CD14-positive monocyte (primary cell): Measurements from ENCODE around the gene STX1A. TPM values are rescaled to one million over a fixed set of nuclear protein-coding genes. Genes with fewer than 3 reads are reported as not detected.

Experiments used
- DNase-seq, 3 donors: peaks; one replicate each; pipeline ENCODE4 v3.0.0-alpha.2; 2011 to 2022
- H2AFZ ChIP-seq: 2 replicates; pipeline ENCODE4 v1.6.0; 2012; ENCODE audit warnings: mild to moderate bottlenecking, low read depth, low read length, inconsistent platforms; ENCODE audit not compliant: insufficient read depth, poor library complexity, severe bottlenecking
- H3K27ac ChIP-seq, 2 donors: 1 replicate in 1 of 2; 2 replicates in 1 of 2; pipeline ENCODE4 v1.5.1; 2012 to 2013; ENCODE audit warnings: low read length in 2 of 2, control low read depth in 1 of 2, inconsistent platforms in 1 of 2, low read depth in 1 of 2, mild to moderate bottlenecking in 1 of 2
- H3K27me3 ChIP-seq, 2 donors: one replicate each; pipeline versions ENCODE4 v1.6.0 to v1.6.1; 2011 to 2013; ENCODE audit warnings: low read length in 2 of 2; ENCODE audit not compliant: control insufficient read depth in 2 of 2, insufficient read depth in 2 of 2
- H3K36me3 ChIP-seq, 2 donors: replicated peaks in 1 of 2; 1 replicate in 1 of 2; 2 replicates in 1 of 2; pipeline versions ENCODE4 v1.5.1 to v1.6.1; 2012 to 2013; ENCODE audit warnings: low read length in 2 of 2, control low read depth in 1 of 2, inconsistent platforms in 1 of 2, mild to moderate bottlenecking in 1 of 2; ENCODE audit not compliant: insufficient read depth in 2 of 2, control insufficient read depth in 1 of 2
- H3K4me1 ChIP-seq, 2 donors: 1 replicate in 1 of 2; 2 replicates in 1 of 2; pipeline versions ENCODE4 v1.5.1 to v1.6.1; 2012 to 2013; ENCODE audit warnings: low read length in 2 of 2, control low read depth in 1 of 2, inconsistent platforms in 1 of 2, mild to moderate bottlenecking in 1 of 2, moderate library complexity in 1 of 2; ENCODE audit not compliant: insufficient read depth in 2 of 2, control insufficient read depth in 1 of 2
- H3K4me2 ChIP-seq: replicated peaks from 2 replicates; pipeline ENCODE3; 2012; ENCODE audit warnings: low read length, moderate library complexity, mild to moderate bottlenecking; ENCODE audit not compliant: poor library complexity, severe bottlenecking; ENCODE audit errors: extremely low read depth
- H3K4me3 ChIP-seq, 3 experiments: fragments of 200-600 bp in 1 of 3; sonication (generic) in 1 of 3; replicated peaks in 1 of 3; 1 replicate in 2 of 3; 2 replicates in 1 of 3; pipeline ENCODE4 v1.5.1; 2011 to 2013; ENCODE audit warnings: low read length in 3 of 3, mild to moderate bottlenecking in 3 of 3, control low read depth in 2 of 3, low read depth in 2 of 3, inconsistent platforms in 1 of 3, moderate library complexity in 1 of 3
- H3K79me2 ChIP-seq: 2 replicates; pipeline ENCODE4 v1.6.0; 2012; ENCODE audit warnings: mild to moderate bottlenecking, control low read depth, inconsistent platforms, low read length, moderate library complexity; ENCODE audit not compliant: insufficient read depth
- H3K9ac ChIP-seq: 2 replicates; pipeline ENCODE4 v1.6.0; 2017; ENCODE audit warnings: low read length, mild to moderate bottlenecking; ENCODE audit not compliant: insufficient read depth, poor library complexity, severe bottlenecking
- H3K9me3 ChIP-seq, 2 donors: replicated peaks in 1 of 2; 1 replicate in 1 of 2; 2 replicates in 1 of 2; pipeline versions ENCODE4 v1.5.1 to v1.6.1; 2012 to 2013; ENCODE audit warnings: low read length in 2 of 2, control low read depth in 1 of 2; ENCODE audit not compliant: control insufficient read depth in 1 of 2, insufficient read depth in 1 of 2
- H4K20me1 ChIP-seq: 2 replicates; pipeline ENCODE4 v1.6.0; 2012; ENCODE audit warnings: mild to moderate bottlenecking, low read length, control low read depth, moderate library complexity; ENCODE audit not compliant: insufficient read depth
- H3K27ac Mint-ChIP-seq, 7 donors: one replicate each; pipeline ENCODE4 v1.8.0; 2020; ENCODE audit warnings: mild to moderate bottlenecking in 7 of 7, mixed read lengths in 7 of 7, moderate library complexity in 6 of 7, inconsistent platforms in 2 of 7
- H3K27me3 Mint-ChIP-seq, 3 donors: one replicate each; pipeline ENCODE4 v1.8.0; 2021 to 2022; ENCODE audit warnings: low read depth in 3 of 3, mild to moderate bottlenecking in 3 of 3, mixed read lengths in 3 of 3, moderate library complexity in 3 of 3, inconsistent platforms in 1 of 3
- H3K36me3 Mint-ChIP-seq, 2 donors: one replicate each; pipeline ENCODE4 v1.8.0; 2020; ENCODE audit warnings: mixed read lengths in 2 of 2, inconsistent platforms in 1 of 2, mild to moderate bottlenecking in 1 of 2
- H3K4me1 Mint-ChIP-seq: one replicate; pipeline ENCODE4 v1.8.0; 2020; ENCODE audit warnings: mild to moderate bottlenecking, mixed read lengths
- H3K4me3 Mint-ChIP-seq, 2 donors: one replicate each; pipeline ENCODE4 v1.8.0; 2020; ENCODE audit warnings: mild to moderate bottlenecking in 2 of 2, mixed read lengths in 2 of 2, moderate library complexity in 1 of 2
- H3K9me3 Mint-ChIP-seq, 7 donors: one replicate each; pipeline ENCODE4 v1.8.0; 2020 to 2022; ENCODE audit warnings: mixed read lengths in 7 of 7, mild to moderate bottlenecking in 6 of 7, moderate library complexity in 6 of 7, inconsistent platforms in 2 of 7
- WGBS: methylation state at CpG from one replicate; pipeline ENCODE4 v1.1.5; 2013; ENCODE audit warnings: missing lambda C conversion rate; ENCODE audit not compliant: insufficient coverage; 5-methylcytosine and 5-hydroxymethylcytosine counted together
- intact Hi-C, 2 donors: fragments of 100-400 bp; cut with micrococcal nuclease; formaldehyde crosslinking; loops; one replicate each; pipeline versions ENCODE4 v1.15.0 to v1.15.1; 2023
- polyA plus RNA-seq, 3 donors: library from polyadenylated mRNA; depleted of rRNA in 1 of 3; unstranded in 2 of 3; stranded (reverse) in 1 of 3; fragments of 300-500 nt in 2 of 3; fragments of >200 nt in 1 of 3; fragmentation: Illumina TruSeq in 2 of 3; gene quantifications; 1 replicate in 2 of 3; 2 replicates in 1 of 3; pipeline ENCODE4 v1.2.3, GENCODE V29; 2012 to 2021
- TF ChIP-seq, protein P1 (sequence below): fragments of 200-600 bp; IDR thresholded peaks from one replicate; pipeline ENCODE4 v1.8.0; 2022; ENCODE audit warnings: antibody characterized with exemption, mild to moderate bottlenecking

Gene STX1A
- polyA plus RNA-seq, 3 donors = 0.27 to 2.7 (median 0.37) TPM

DNA sequence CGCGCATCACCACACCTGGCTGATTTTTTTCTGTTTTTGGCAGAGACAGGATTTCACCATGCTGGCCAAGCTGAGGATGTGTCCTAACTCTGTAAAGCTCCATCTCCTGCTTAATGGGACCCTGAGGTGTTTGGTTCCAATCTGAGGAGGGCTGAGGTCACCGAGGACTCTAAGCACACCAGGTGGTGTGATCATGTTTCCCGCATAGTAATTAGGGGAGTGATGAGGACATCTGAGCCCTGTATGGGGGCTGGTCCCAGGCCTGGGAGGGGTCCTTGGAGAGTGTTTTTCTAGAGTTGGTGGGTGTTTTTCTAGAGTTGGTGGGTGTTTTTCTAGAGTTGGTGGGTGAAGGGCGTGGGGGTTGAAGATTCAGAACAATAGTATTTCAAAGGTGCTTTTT is 22.1 kb upstream of the STX1A start:
- H3K4me1 Mint-ChIP-seq = peaks cover 12% of the 10 kb centered on the region
- Histone ChIP-seq H3K36me3 (peaks cover 7 to 9% of the 10 kb centered on the region in 2 donors), H4K20me1 (peaks cover 12% of the 10 kb centered on the region), H3K4me3 (no peak overlapping the region), H3K4me2 (no peak overlapping the region), H3K9me3 (no peaks in the 10 kb centered on the region), H3K9ac (no peak overlapping the region), H3K27ac (no peak overlapping the region), H3K27me3 (peaks cover 0 to 12% of the 10 kb centered on the region in 2 donors), H3K79me2 (peaks cover 5% of the 10 kb centered on the region), H2AFZ (no peak overlapping the region), H3K4me1 (peaks cover 15 to 23% of the 10 kb centered on the region in 2 donors)
- DNase-seq = no peak
- peaks cover 17 to 35% (median 27%) of the 10 kb centered on the region in 3 donors for H3K27me3 Mint-ChIP-seq
- TF ChIP-seq, protein P1, sequence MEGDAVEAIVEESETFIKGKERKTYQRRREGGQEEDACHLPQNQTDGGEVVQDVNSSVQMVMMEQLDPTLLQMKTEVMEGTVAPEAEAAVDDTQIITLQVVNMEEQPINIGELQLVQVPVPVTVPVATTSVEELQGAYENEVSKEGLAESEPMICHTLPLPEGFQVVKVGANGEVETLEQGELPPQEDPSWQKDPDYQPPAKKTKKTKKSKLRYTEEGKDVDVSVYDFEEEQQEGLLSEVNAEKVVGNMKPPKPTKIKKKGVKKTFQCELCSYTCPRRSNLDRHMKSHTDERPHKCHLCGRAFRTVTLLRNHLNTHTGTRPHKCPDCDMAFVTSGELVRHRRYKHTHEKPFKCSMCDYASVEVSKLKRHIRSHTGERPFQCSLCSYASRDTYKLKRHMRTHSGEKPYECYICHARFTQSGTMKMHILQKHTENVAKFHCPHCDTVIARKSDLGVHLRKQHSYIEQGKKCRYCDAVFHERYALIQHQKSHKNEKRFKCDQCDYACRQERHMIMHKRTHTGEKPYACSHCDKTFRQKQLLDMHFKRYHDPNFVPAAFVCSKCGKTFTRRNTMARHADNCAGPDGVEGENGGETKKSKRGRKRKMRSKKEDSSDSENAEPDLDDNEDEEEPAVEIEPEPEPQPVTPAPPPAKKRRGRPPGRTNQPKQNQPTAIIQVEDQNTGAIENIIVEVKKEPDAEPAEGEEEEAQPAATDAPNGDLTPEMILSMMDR = no peak
- peaks cover 8 to 11% of the 10 kb centered on the region in 2 donors for H3K36me3 Mint-ChIP-seq
- H3K27ac Mint-ChIP-seq = peak overlapping the region in 1 of 7 donors; percentile 58
- H3K4me3 Mint-ChIP-seq = peak overlapping the region in 1 of 2 donors; percentile 60
- intact Hi-C loops = no loop called here
- 83% methylated on average over 2 of the region's 5 CpGs for WGBS
- H3K9me3 Mint-ChIP-seq = no peaks in the 10 kb centered on the region

DNA sequence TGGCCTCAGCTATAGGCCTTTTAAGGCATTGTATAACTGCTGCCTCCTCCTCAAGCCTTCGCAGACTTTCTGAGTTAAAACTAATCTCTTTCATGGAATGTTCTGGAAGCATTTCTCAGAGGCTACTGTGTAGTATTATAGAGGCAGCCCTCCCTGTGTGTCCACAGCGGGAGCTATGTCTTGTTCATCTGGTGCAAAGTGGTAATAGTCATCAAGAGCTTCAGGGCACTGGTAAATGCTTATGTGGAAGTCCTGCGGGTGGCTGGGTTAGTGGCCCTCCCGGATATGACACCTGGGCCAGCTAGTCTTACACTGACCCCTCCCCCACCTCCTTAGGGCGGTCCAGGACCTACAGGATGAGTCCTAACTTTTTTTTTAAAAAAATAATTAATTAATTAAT is 21.3 kb upstream of the STX1A start:
- no peaks in the 10 kb centered on the region for H3K9me3 ChIP-seq
- whole genome bisulfite sequencing = no CpG with 5 or more reads among the region's 5 CpGs
- no peak overlapping the region for H3K9ac ChIP-seq
- no peak for DNase-seq
- TF ChIP-seq, protein P1 = no peak
- peaks cover 0 to 12% of the 10 kb centered on the region in 2 donors for H3K27me3 ChIP-seq
- intact Hi-C loops = no loop called here
- no peak overlapping the region for H3K4me2 ChIP-seq
- peaks cover 15 to 23% of the 10 kb centered on the region in 2 donors for H3K4me1 ChIP-seq
- H3K27ac Mint-ChIP-seq = peak overlapping the region in 1 of 7 donors; percentile 26
- H4K20me1 ChIP-seq = peaks cover 12% of the 10 kb centered on the region
- peaks cover 12 to 19% of the 10 kb centered on the region in 2 donors for H3K36me3 Mint-ChIP-seq
- H3K9me3 Mint-ChIP-seq = no peaks in the 10 kb centered on the region
- H3K4me1 Mint-ChIP-seq = peaks cover 12% of the 10 kb centered on the region
- no peak overlapping the region for H3K27ac ChIP-seq
- H3K79me2 ChIP-seq = peaks cover 5% of the 10 kb centered on the region
- no peak overlapping the region for H2AFZ ChIP-seq
- H3K27me3 Mint-ChIP-seq = peaks cover 17 to 32% (median 27%) of the 10 kb centered on the region in 3 donors
- peaks cover 10 to 15% of the 10 kb centered on the region in 2 donors for H3K36me3 ChIP-seq
- no peak overlapping the region for H3K4me3 ChIP-seq
- H3K4me3 Mint-ChIP-seq = no peak overlapping the region
